ENCODE results near the gene EXOC4. TPM values are rescaled to one million over a fixed set of nuclear protein-coding genes. Genes with fewer than 3 reads are reported as not detected.

The EXOC4 gene
- total and polyA plus RNA-seq, 7 donors: 7.6 to 63.0 (median 29.1) TPM

GRCh38 chr7:133857376-133858119, 604.7 kb downstream of the EXOC4 start:
- no peaks in the 10 kb centered on the region for H3K36me3 ChIP-seq (ENCODE audit: insufficient read depth in 1 of 2, low read depth in 1 of 2)
- H3K4me3 ChIP-seq: no peak overlapping the region
- WGBS, 3 donors: 95 to 97% (median 97%) methylated on average over 23 of the region's 23 CpGs
- no peak overlapping the region for H3K27ac ChIP-seq
- DNase-seq (no peak), ATAC-seq (no peak)
- H3K4me1 ChIP-seq: peaks cover 13% of the 10 kb centered on the region
- TF ChIP-seq, protein P1, sequence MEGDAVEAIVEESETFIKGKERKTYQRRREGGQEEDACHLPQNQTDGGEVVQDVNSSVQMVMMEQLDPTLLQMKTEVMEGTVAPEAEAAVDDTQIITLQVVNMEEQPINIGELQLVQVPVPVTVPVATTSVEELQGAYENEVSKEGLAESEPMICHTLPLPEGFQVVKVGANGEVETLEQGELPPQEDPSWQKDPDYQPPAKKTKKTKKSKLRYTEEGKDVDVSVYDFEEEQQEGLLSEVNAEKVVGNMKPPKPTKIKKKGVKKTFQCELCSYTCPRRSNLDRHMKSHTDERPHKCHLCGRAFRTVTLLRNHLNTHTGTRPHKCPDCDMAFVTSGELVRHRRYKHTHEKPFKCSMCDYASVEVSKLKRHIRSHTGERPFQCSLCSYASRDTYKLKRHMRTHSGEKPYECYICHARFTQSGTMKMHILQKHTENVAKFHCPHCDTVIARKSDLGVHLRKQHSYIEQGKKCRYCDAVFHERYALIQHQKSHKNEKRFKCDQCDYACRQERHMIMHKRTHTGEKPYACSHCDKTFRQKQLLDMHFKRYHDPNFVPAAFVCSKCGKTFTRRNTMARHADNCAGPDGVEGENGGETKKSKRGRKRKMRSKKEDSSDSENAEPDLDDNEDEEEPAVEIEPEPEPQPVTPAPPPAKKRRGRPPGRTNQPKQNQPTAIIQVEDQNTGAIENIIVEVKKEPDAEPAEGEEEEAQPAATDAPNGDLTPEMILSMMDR (IDR thresholded peaks at IDR 0.05): no peak
- H3K27me3 ChIP-seq (ENCODE audit: insufficient read depth in 3 of 3, low read length in 2 of 3): no peaks in the 10 kb centered on the region
- H3K9me3 ChIP-seq: no peaks in the 10 kb centered on the region
- intact Hi-C loops (cut with DNase I): loop anchor here in 1 of 2 donors (2.0 kb wide), 1 partner anchor 55 kb away; no protein-coding TSS in a partner anchor

DNA sequence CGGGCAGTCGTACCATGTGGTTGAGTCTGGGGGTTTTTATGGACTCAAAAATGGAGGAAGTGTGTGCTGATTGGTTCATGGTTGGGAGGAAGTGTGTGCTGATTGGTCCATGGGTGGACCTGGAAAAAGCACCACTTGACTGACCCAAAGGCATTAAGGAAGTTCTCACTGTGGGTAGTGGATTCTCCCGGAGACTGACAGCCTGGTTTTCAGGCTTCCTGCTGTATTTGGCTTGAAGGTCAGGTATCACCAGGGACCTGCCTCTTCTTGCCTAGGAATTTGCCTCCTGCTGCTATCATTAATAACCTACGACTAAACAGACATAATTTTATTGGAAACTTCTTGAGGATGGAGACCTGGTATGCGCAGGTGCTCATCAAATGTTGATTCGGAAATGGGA, 605.4 kb downstream of the EXOC4 start:
- no peak overlapping the region for H3K4me3 ChIP-seq
- no peaks in the 10 kb centered on the region for H3K27me3 ChIP-seq (ENCODE audit: insufficient read depth in 3 of 3, low read length in 2 of 3)
- H3K4me1 ChIP-seq: peaks cover 7% of the 10 kb centered on the region
- WGBS, 3 donors: 96 to 100% (median 97%) methylated on average over 6 of the region's 6 CpGs
- DNase-seq: no peak
- ATAC-seq: no peak
- intact Hi-C loops (cut with DNase I): no loop called here
- H3K9me3 ChIP-seq: no peaks in the 10 kb centered on the region
- no peak overlapping the region for H3K27ac ChIP-seq
- TF ChIP-seq, protein P1 (IDR thresholded peaks at IDR 0.05): no peak
- no peaks in the 10 kb centered on the region for H3K36me3 ChIP-seq (ENCODE audit: insufficient read depth in 1 of 2, low read depth in 1 of 2)

- Histone ChIP-seq H3K9me3 (no peaks in the 10 kb centered on the region), H3K27ac (no peak overlapping the region), H3K27me3 (ENCODE audit: insufficient read depth in 3 of 3, low read length in 2 of 3) (no peaks in the 10 kb centered on the region), H3K4me1 (no peaks in the 10 kb centered on the region), H3K4me3 (no peak overlapping the region), H3K36me3 (ENCODE audit: insufficient read depth in 1 of 2, low read depth in 1 of 2) (no peaks in the 10 kb centered on the region)
- ATAC-seq: no peak
- WGBS, 3 donors: 81 to 91% (median 83%) methylated on average over 5 of the region's 5 CpGs
- TF ChIP-seq, protein P1 (IDR thresholded peaks at IDR 0.05): no peak
- DNase-seq: no peak
- intact Hi-C loops (cut with DNase I): no loop called here
Measured at GRCh38 chr7:133859231-133859630, 606.4 kb downstream of the EXOC4 start.

DNA sequence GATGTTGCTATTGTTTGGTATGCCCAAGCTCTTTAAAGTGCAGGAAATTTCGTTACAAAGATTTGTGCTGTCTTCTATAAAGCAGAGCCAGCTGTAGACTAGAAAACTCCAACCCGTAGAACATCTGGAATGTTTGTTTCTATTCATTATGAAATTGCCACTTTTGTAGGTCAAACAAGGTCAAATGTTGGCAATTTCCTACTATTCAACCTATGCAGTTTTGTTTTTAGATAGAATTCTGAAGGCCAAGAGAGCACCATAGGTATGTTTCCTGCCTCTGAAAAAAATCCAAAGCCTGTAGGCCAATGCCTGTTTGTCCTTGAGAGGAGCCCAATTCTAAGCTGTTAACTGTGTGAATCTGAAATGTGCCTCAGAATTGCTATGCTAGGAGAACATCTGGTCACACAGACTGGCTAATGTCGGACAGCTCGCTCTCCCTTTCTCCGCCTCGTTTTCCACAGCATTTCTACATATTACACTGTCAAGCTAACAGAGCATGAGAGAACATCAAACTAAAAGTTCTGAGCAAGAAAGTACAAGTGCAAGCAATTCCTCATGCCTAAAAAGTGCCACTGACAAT, 607.1 kb downstream of the EXOC4 start:
- Histone ChIP-seq H3K9me3 (no peaks in the 10 kb centered on the region), H3K27me3 (ENCODE audit: insufficient read depth in 3 of 3, low read length in 2 of 3) (no peaks in the 10 kb centered on the region), H3K4me3 (no peak overlapping the region), H3K27ac (no peak overlapping the region), H3K4me1 (no peaks in the 10 kb centered on the region), H3K36me3 (ENCODE audit: insufficient read depth in 1 of 2, low read depth in 1 of 2) (no peaks in the 10 kb centered on the region)
- ATAC-seq: no peak
- DNase-seq: no peak
- 62 to 76% (median 63%) methylated on average over 6 of the region's 6 CpGs for WGBS, 3 donors
- TF ChIP-seq, protein P1 (IDR thresholded peaks at IDR 0.05): no peak
- intact Hi-C loops (cut with DNase I): no loop called here
